Muscle layer of duodenum (tissue), 2 donors: Measurements from ENCODE around the gene ARL5C.

Source experiments
- H3K27ac ChIP-seq: one replicate; pipeline ENCODE4 v1.7.0; 2013; ENCODE audit warnings: mild to moderate bottlenecking, low read length
- H3K27me3 ChIP-seq: one replicate; pipeline ENCODE4 v1.7.0; 2013; ENCODE audit warnings: low read depth, mild to moderate bottlenecking, control low read depth, low read length
- H3K36me3 ChIP-seq, 2 donors: one replicate each; pipeline ENCODE4 v1.7.0; 2013; ENCODE audit warnings: low read length in 2 of 2, control low read depth in 1 of 2, mild to moderate bottlenecking in 1 of 2; ENCODE audit not compliant: insufficient read depth in 2 of 2, control insufficient read depth in 1 of 2
- H3K4me1 ChIP-seq, 2 donors: one replicate each; pipeline ENCODE4 v1.7.0; 2013; ENCODE audit warnings: low read length in 2 of 2, mild to moderate bottlenecking in 2 of 2, control low read depth in 1 of 2, moderate library complexity in 1 of 2; ENCODE audit not compliant: insufficient read depth in 2 of 2, control insufficient read depth in 1 of 2
- H3K4me3 ChIP-seq, 2 donors: one replicate each; pipeline ENCODE4 v1.7.0; 2013; ENCODE audit warnings: low read length in 2 of 2, low read depth in 1 of 2, mild to moderate bottlenecking in 1 of 2
- H3K9me3 ChIP-seq, 2 donors: one replicate each; pipeline ENCODE4 v1.7.0; 2013; ENCODE audit warnings: low read length in 2 of 2, control low read depth in 1 of 2, mild to moderate bottlenecking in 1 of 2; ENCODE audit not compliant: control insufficient read depth in 1 of 2
- donor health status: healthy.

The ARL5C gene

GRCh38 chr17:39116224-39116623 lies 49.7 kb downstream of the ARL5C start:
- Histone ChIP-seq H3K4me3 (no peak overlapping the region), H3K27ac (no peak overlapping the region), H3K9me3 (no peaks in the 10 kb centered on the region), H3K4me1 (peaks cover 4 to 16% of the 10 kb centered on the region in 2 donors), H3K27me3 (no peaks in the 10 kb centered on the region), H3K36me3 (no peaks in the 10 kb centered on the region)

GRCh38 chr17:39115135-39115534 lies 50.8 kb downstream of the ARL5C start:
- Histone ChIP-seq H3K9me3 (no peaks in the 10 kb centered on the region), H3K4me3 (no peak overlapping the region), H3K27ac (no peak overlapping the region), H3K27me3 (no peaks in the 10 kb centered on the region), H3K4me1 (peaks cover 4 to 20% of the 10 kb centered on the region in 2 donors), H3K36me3 (no peaks in the 10 kb centered on the region)

- H3K9me3 ChIP-seq: no peaks in the 10 kb centered on the region
- H3K36me3 ChIP-seq: no peaks in the 10 kb centered on the region
- peaks cover 4 to 20% of the 10 kb centered on the region in 2 donors for H3K4me1 ChIP-seq
- no peaks in the 10 kb centered on the region for H3K27me3 ChIP-seq
- no peak overlapping the region for H3K27ac ChIP-seq
- H3K4me3 ChIP-seq: no peak overlapping the region
These were observed 51.2 kb downstream of the ARL5C start for GRCh38 chr17:39114723-39115122.

GRCh38 chr17:39113871-39114270 lies 52.1 kb downstream of the ARL5C start:
- H3K4me1 ChIP-seq: peaks cover 4 to 20% of the 10 kb centered on the region in 2 donors
- no peaks in the 10 kb centered on the region for H3K36me3 ChIP-seq
- H3K27me3 ChIP-seq: no peaks in the 10 kb centered on the region
- H3K27ac ChIP-seq: no peak overlapping the region
- H3K4me3 ChIP-seq: no peak overlapping the region
- no peaks in the 10 kb centered on the region for H3K9me3 ChIP-seq

GRCh38 chr17:39110435-39111136 lies 55.4 kb downstream of the ARL5C start:
- no peaks in the 10 kb centered on the region for H3K27me3 ChIP-seq
- H3K4me1 ChIP-seq: peaks cover 4 to 20% of the 10 kb centered on the region in 2 donors
- no peak overlapping the region for H3K4me3 ChIP-seq
- H3K9me3 ChIP-seq: no peaks in the 10 kb centered on the region
- H3K36me3 ChIP-seq: no peaks in the 10 kb centered on the region
- no peak overlapping the region for H3K27ac ChIP-seq

- no peaks in the 10 kb centered on the region for H3K27me3 ChIP-seq
- no peaks in the 10 kb centered on the region for H3K36me3 ChIP-seq
- no peak overlapping the region for H3K4me3 ChIP-seq
- H3K4me1 ChIP-seq: peaks cover 0 to 4% of the 10 kb centered on the region in 2 donors
- no peak overlapping the region for H3K27ac ChIP-seq
- no peaks in the 10 kb centered on the region for H3K9me3 ChIP-seq
These were observed 57.2 kb downstream of the ARL5C start for GRCh38 chr17:39108461-39109375.

GRCh38 chr17:39107973-39108372 lies 58.0 kb downstream of the ARL5C start:
- Histone ChIP-seq H3K27ac (no peak overlapping the region), H3K4me3 (no peak overlapping the region), H3K4me1 (peaks cover 0 to 4% of the 10 kb centered on the region in 2 donors), H3K36me3 (no peaks in the 10 kb centered on the region), H3K27me3 (no peaks in the 10 kb centered on the region), H3K9me3 (no peaks in the 10 kb centered on the region)

GRCh38 chr17:39107155-39107554 lies 58.8 kb downstream of the ARL5C start:
- no peak overlapping the region for H3K27ac ChIP-seq
- H3K27me3 ChIP-seq: no peaks in the 10 kb centered on the region

More at GRCh38 chr17:39107155-39107554, 58.8 kb downstream of the ARL5C start:
- peaks cover 0 to 4% of the 10 kb centered on the region in 2 donors for H3K4me1 ChIP-seq
- no peaks in the 10 kb centered on the region for H3K36me3 ChIP-seq
- H3K4me3 ChIP-seq: no peak overlapping the region
- H3K9me3 ChIP-seq: no peaks in the 10 kb centered on the region
